Measurements from ENCODE around the gene SSTR4. TPM values are rescaled to one million over a fixed set of nuclear protein-coding genes. Genes with fewer than 3 reads are reported as not detected.

The SSTR4 gene
- total RNA-seq, 1 donor from 2014 or later, result not detected

- Mint-ChIP-seq H3K4me3 (ENCODE audit: unreplicated experiment) (no peak overlapping the region), H3K36me3 (ENCODE audit: low read depth) (no peaks in the 10 kb centered on the region), H3K27me3 (ENCODE audit: low read depth) (no peaks in the 10 kb centered on the region), H3K4me1 (ENCODE audit: low read depth) (peaks cover 2% of the 10 kb centered on the region), H3K27ac (ENCODE audit: unreplicated experiment) (no peak overlapping the region), H3K9me3 (ENCODE audit: low read depth) (no peaks in the 10 kb centered on the region)
- no peak for TF ChIP-seq CTCF (IDR thresholded peaks at IDR 0.05)
- DNase-seq (ENCODE audit: low spot score), result no peak
These were observed 16.7 kb upstream of the SSTR4 start for GRCh38 chr20:23018432-23018831.

- no peak for DNase-seq (ENCODE audit: low spot score)
- H3K4me3 Mint-ChIP-seq (ENCODE audit: unreplicated experiment), result no peak overlapping the region
- H3K27me3 Mint-ChIP-seq (ENCODE audit: low read depth), result no peaks in the 10 kb centered on the region
- no peak overlapping the region for H3K27ac Mint-ChIP-seq (ENCODE audit: unreplicated experiment)
- no peaks in the 10 kb centered on the region for H3K9me3 Mint-ChIP-seq (ENCODE audit: low read depth)
- no peak for TF ChIP-seq CTCF (IDR thresholded peaks at IDR 0.05)
- no peaks in the 10 kb centered on the region for H3K4me1 Mint-ChIP-seq (ENCODE audit: low read depth)
- H3K36me3 Mint-ChIP-seq (ENCODE audit: low read depth), result no peaks in the 10 kb centered on the region
These were observed 16.2 kb upstream of the SSTR4 start for GRCh38 chr20:23018941-23019340.

GRCh38 chr20:23019403-23019802, 15.7 kb upstream of the SSTR4 start:
- Mint-ChIP-seq H3K27me3 (ENCODE audit: low read depth) (no peaks in the 10 kb centered on the region), H3K27ac (ENCODE audit: unreplicated experiment) (no peak overlapping the region)

GRCh38 chr20:23020230-23021018, 14.7 kb upstream of the SSTR4 start:
- no peaks in the 10 kb centered on the region for H3K9me3 Mint-ChIP-seq (ENCODE audit: low read depth)
- no peak overlapping the region for H3K27ac Mint-ChIP-seq (ENCODE audit: unreplicated experiment)
- TF ChIP-seq CTCF (IDR thresholded peaks at IDR 0.05), result no peak
- H3K27me3 Mint-ChIP-seq (ENCODE audit: low read depth), result no peaks in the 10 kb centered on the region
- DNase-seq (ENCODE audit: low spot score), result no peak
- no peaks in the 10 kb centered on the region for H3K4me1 Mint-ChIP-seq (ENCODE audit: low read depth)
- no peaks in the 10 kb centered on the region for H3K36me3 Mint-ChIP-seq (ENCODE audit: low read depth)
- no peak overlapping the region for H3K4me3 Mint-ChIP-seq (ENCODE audit: unreplicated experiment)

More at GRCh38 chr20:23019403-23019802, 15.7 kb upstream of the SSTR4 start:
- Mint-ChIP-seq H3K4me1 (ENCODE audit: low read depth) (no peaks in the 10 kb centered on the region), H3K36me3 (ENCODE audit: low read depth) (no peaks in the 10 kb centered on the region), H3K9me3 (ENCODE audit: low read depth) (no peaks in the 10 kb centered on the region), H3K4me3 (ENCODE audit: unreplicated experiment) (no peak overlapping the region)
- no peak for TF ChIP-seq CTCF (IDR thresholded peaks at IDR 0.05)
- no peak for DNase-seq (ENCODE audit: low spot score)

GRCh38 chr20:23021541-23021940, 13.6 kb upstream of the SSTR4 start:
- no peaks in the 10 kb centered on the region for H3K27me3 Mint-ChIP-seq (ENCODE audit: low read depth)
- H3K4me3 Mint-ChIP-seq (ENCODE audit: unreplicated experiment), result no peak overlapping the region
- no peak for DNase-seq (ENCODE audit: low spot score)
- no peaks in the 10 kb centered on the region for H3K9me3 Mint-ChIP-seq (ENCODE audit: low read depth)
- peak; percentile 8 for TF ChIP-seq CTCF (IDR thresholded peaks at IDR 0.05)
- H3K27ac Mint-ChIP-seq (ENCODE audit: unreplicated experiment), result no peak overlapping the region
- no peaks in the 10 kb centered on the region for H3K4me1 Mint-ChIP-seq (ENCODE audit: low read depth)
- no peaks in the 10 kb centered on the region for H3K36me3 Mint-ChIP-seq (ENCODE audit: low read depth)

Data from chondrocyte (in vitro differentiated cells).